ENCODE data around the gene UTP25.

Gene UTP25

DNA sequence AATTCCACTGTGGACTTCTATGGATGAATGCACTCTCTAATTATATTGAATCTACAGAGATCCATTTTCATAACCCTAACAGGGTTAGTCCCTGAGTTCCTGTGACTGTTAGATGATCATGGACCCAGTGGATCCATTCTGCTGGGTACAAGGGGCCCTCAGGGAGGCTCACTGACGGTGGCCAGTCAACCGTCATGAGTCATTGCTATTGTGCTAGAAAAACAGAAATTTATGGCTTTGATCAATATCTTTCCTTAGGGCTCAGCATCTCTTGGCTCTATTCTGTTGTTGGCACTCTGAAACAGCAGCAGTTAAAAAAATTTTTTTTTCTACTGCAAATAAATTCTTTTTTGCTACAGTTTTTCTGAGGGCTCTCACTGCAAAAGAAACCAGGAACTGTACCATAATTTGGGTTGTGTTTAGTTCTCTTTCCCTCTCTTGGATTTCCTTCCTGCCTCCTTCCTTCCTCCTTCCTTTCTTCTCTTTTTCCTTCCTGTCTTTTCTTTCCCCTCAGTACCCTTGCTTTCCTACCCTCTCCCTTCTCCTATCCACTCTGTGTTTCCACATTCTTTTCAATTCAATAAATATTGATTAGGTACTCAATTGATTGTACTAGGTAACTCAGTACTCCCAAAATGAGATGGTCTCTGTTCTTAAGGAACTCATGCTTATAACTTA is 49.5 kb downstream of the UTP25 start:
- H3K4me3 ChIP-seq (ENCODE audit: low read depth, low read length) = no peak overlapping the region
- DNase-seq = no peak

DNA sequence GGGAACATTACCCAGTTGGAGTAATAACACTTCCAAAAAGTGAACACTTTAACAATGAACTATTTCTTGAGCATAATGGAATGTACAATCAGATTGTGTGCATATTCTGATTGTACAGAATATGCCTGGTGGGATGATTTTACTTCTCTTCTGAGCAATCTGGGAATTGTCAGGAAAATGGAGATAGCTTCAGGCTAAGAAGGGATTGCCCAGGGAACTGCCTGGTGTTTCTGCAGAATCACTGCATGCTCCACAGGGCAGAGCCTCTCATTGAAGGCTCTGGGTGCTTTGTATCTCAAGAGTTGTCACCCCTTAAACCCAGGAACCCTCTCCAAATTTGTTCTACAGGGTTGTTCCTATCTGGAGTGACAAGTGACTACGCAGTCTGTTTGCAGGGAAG is 51.2 kb downstream of the UTP25 start:
- no peak for DNase-seq
- H3K27me3 ChIP-seq (ENCODE audit: insufficient read depth, low read depth, severe bottlenecking) = peaks cover 17% of the 10 kb centered on the region
- H3K9me3 ChIP-seq (ENCODE audit: severe bottlenecking) = no peaks in the 10 kb centered on the region
- TF ChIP-seq, protein P1, sequence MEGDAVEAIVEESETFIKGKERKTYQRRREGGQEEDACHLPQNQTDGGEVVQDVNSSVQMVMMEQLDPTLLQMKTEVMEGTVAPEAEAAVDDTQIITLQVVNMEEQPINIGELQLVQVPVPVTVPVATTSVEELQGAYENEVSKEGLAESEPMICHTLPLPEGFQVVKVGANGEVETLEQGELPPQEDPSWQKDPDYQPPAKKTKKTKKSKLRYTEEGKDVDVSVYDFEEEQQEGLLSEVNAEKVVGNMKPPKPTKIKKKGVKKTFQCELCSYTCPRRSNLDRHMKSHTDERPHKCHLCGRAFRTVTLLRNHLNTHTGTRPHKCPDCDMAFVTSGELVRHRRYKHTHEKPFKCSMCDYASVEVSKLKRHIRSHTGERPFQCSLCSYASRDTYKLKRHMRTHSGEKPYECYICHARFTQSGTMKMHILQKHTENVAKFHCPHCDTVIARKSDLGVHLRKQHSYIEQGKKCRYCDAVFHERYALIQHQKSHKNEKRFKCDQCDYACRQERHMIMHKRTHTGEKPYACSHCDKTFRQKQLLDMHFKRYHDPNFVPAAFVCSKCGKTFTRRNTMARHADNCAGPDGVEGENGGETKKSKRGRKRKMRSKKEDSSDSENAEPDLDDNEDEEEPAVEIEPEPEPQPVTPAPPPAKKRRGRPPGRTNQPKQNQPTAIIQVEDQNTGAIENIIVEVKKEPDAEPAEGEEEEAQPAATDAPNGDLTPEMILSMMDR (IDR thresholded peaks at IDR 0.05; ENCODE audit: low read depth, low read length) = no peak
- no peak overlapping the region for H3K27ac ChIP-seq
- no peak overlapping the region for H3K4me3 ChIP-seq (ENCODE audit: low read depth, low read length)
- H3K36me3 ChIP-seq = no peaks in the 10 kb centered on the region

More for the DNA sequence above, 49.5 kb downstream of the UTP25 start:
- H3K27me3 ChIP-seq (ENCODE audit: insufficient read depth, low read depth, severe bottlenecking) = peaks cover 17% of the 10 kb centered on the region
- H3K36me3 ChIP-seq = no peaks in the 10 kb centered on the region
- H3K27ac ChIP-seq = no peak overlapping the region
- TF ChIP-seq, protein P1 (IDR thresholded peaks at IDR 0.05; ENCODE audit: low read depth, low read length) = no peak
- no peaks in the 10 kb centered on the region for H3K9me3 ChIP-seq (ENCODE audit: severe bottlenecking)

DNA sequence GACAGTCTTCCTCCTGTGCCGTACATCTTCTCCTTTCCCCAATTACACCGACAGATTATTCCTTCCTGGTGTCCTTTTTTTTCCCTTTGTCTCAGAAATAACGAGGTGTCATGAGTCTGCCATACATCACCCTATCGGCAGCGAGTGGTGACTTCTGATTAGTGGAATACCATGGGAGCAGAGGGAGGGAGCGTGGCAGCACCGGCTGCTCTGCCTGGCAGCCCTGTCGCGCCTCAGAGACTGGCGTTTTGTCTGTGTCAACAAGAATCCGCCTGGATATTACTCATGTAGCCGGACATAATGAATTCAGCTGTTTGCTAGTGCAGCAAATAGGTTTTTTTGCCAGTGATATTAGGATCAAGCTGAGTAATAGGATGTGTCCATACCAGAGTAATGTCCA is 51.8 kb downstream of the UTP25 start:
- Histone ChIP-seq H3K27ac (no peak overlapping the region), H3K36me3 (no peaks in the 10 kb centered on the region), H3K4me3 (ENCODE audit: low read depth, low read length) (no peak overlapping the region), H3K27me3 (ENCODE audit: insufficient read depth, low read depth, severe bottlenecking) (peaks cover 17% of the 10 kb centered on the region), H3K9me3 (ENCODE audit: severe bottlenecking) (no peaks in the 10 kb centered on the region)
- no peak for DNase-seq
- TF ChIP-seq, protein P1 (IDR thresholded peaks at IDR 0.05; ENCODE audit: low read depth, low read length) = no peak

GRCh38 chr1:209880031-209880430 is 52.3 kb downstream of the UTP25 start:
- peaks cover 17% of the 10 kb centered on the region for H3K27me3 ChIP-seq (ENCODE audit: insufficient read depth, low read depth, severe bottlenecking)
- no peaks in the 10 kb centered on the region for H3K9me3 ChIP-seq (ENCODE audit: severe bottlenecking)
- H3K27ac ChIP-seq = no peak overlapping the region
- DNase-seq = no peak
- H3K36me3 ChIP-seq = no peaks in the 10 kb centered on the region
- no peak overlapping the region for H3K4me3 ChIP-seq (ENCODE audit: low read depth, low read length)
- TF ChIP-seq, protein P1 (IDR thresholded peaks at IDR 0.05; ENCODE audit: low read depth, low read length) = no peak

- Histone ChIP-seq H3K4me3 (ENCODE audit: low read depth, low read length) (no peak overlapping the region), H3K27ac (no peak overlapping the region), H3K36me3 (no peaks in the 10 kb centered on the region), H3K27me3 (ENCODE audit: insufficient read depth, low read depth, severe bottlenecking) (peaks cover 17% of the 10 kb centered on the region), H3K9me3 (ENCODE audit: severe bottlenecking) (no peaks in the 10 kb centered on the region)
- DNase-seq = no peak
- TF ChIP-seq, protein P1 (IDR thresholded peaks at IDR 0.05; ENCODE audit: low read depth, low read length) = no peak
Measured at GRCh38 chr1:209881619-209882018, 53.8 kb downstream of the UTP25 start.

GRCh38 chr1:209882286-209882685 is 54.5 kb downstream of the UTP25 start:
- TF ChIP-seq, protein P1 (IDR thresholded peaks at IDR 0.05; ENCODE audit: low read depth, low read length) = no peak
- DNase-seq = no peak
- Histone ChIP-seq H3K4me3 (ENCODE audit: low read depth, low read length) (no peak overlapping the region), H3K9me3 (ENCODE audit: severe bottlenecking) (no peaks in the 10 kb centered on the region), H3K27me3 (ENCODE audit: insufficient read depth, low read depth, severe bottlenecking) (peaks cover 17% of the 10 kb centered on the region), H3K36me3 (no peaks in the 10 kb centered on the region), H3K27ac (no peak overlapping the region)

Measured in WERI-Rb-1 (cell line).